Effector CD4-positive, alpha-beta T cell (primary cell): Measurements from ENCODE around the gene CRLF2.
"Not testable (repeated sequence)": the region's sequence is repeated elsewhere in the genome, so short reads cannot be mapped to it uniquely, and the experiment has no call there.

Experiments
- DNase-seq: peaks from one replicate; pipeline ENCODE4 v3.0.0-alpha.2; 2020

CRLF2 gene

DNA sequence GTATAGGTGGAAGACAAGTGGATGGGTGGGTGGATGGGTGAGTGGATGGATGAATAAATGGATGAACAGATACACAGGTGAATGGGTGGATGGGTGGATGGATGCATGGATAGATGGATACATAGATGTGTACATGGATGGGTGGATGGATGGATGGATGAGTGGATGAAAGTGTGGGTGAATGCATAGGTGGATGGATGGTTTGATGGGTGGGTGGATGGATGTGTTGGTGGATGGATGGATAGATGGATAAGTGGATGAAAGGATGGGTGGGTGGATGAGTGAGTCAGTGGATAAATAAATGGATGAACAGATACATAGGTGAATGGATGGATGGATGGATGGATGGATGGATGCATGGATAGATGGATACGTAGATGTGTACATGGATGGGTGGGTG is 1.6 kb downstream of the CRLF2 start:
- DNase-seq: no peak

- no peak for DNase-seq
Measured at GRCh38 chrX:1207496-1208025, 4.9 kb downstream of the CRLF2 start.

DNA sequence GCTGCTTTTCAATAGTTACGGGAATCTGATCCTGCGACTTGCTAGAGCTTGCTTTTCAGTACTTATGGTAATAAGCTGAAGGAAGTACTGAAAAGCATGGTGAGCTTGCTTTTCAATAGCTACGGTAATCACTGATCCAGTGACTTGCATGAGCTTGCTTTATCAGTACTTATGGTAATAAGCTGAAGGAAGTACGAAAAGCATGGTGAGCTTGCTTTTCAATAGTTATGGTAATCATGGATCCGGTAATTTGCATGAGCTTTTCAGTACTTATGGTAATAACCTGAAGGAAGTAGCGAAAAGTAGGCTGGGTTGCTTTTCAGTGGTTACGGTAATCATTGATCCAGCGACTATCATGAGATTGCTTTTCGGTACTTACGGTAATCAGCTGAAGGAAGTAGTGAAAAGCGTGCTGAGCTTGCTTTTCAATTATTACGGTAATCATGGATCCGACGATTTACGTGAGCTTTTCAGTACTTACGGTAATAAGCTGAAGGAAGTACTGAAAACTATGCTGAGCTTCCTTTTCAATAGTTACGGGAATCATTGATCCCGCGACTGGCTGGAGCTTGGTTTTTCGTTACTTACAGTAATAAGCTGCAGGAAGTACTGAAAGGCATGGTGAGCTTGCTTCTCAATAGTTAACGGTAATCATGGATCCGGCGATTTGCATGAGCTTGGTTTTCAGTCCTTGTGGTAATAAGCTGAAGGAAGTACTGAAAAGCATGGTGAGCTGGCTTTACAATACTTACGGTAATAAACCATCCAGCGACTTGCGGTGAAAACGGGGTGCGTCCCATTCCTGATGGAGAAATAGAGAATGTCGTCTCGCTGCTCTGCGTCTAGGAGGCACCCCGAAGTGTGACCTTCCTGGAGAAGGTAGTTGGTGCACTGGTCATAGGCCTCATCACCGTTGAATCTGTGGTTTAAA is 6.5 kb downstream of the CRLF2 start:
- DNase-seq: no peak

- DNase-seq: no peak
Measured at GRCh38 chrX:1202251-1202650, 10.2 kb downstream of the CRLF2 start.

GRCh38 chrX:1196436-1196835 is 16.0 kb downstream of the CRLF2 start:
- no peak for DNase-seq

DNA sequence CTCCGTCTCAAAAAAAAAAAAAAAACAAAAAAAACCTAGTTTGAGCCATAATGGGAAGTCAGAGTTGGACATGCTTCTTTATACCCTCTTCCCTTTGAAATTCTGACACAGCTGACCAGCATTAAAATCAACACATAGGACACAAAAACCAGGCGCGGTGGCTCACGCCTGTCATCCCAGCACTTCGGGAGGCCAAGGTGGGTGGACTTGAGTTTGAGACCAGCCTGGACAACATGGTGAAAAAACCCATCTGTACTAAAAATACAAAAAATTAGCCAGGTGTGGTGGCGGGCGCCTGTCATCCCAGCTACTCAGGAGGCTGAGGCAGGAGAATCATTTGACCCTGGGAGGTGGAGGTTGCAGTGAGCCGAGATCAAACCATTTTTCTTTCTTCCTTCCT is 20.3 kb downstream of the CRLF2 start:
- not testable (repeated sequence) for DNase-seq

- no peak for DNase-seq
Measured at GRCh38 chrX:1190596-1191145, 21.8 kb downstream of the CRLF2 start.

DNA sequence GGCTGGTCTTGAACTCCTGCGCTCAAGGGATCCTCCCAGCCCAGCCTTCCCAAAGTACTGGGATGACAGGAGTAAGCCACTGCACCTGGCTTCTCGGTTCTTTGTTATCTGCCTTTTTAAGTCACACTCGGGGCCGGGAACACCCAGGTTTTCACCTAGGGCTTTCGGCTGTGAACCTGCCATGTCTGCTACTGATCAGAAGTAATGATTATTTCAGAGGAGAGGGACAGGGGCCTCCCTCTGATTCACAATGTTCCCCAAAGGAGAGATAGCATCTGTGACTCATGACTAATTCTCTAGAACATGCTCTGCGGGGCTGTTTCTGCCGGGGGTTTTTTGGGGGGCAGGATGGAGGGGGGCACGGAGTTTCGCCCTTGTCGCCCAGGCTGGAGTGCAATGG is 26.9 kb downstream of the CRLF2 start:
- no peak for DNase-seq

- DNase-seq: no peak
Measured at GRCh38 chrX:1182211-1182610, 30.2 kb downstream of the CRLF2 start.

GRCh38 chrX:1181661-1182060 is 30.8 kb downstream of the CRLF2 start:
- DNase-seq: not testable (repeated sequence)

DNA sequence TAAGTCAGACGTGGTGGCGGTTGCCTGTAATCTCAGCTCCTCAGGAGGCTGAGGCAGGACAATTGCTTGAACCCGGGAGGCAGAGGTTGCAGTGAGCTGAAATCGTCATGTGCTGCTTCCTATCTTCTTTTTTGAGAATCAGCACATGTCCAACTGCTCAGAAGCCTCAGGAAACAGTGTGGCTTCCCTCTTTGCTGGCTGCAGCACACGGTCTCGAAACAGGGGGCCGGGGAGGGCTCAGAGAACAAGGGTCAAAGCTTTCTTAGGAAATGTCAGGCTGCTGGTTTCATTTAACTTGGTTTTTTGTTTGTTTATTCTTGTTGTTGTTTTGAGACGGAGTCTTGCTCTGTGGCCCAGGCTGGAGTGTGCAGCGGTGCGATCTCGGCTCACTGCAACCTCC is 31.3 kb downstream of the CRLF2 start:
- DNase-seq: no peak

DNA sequence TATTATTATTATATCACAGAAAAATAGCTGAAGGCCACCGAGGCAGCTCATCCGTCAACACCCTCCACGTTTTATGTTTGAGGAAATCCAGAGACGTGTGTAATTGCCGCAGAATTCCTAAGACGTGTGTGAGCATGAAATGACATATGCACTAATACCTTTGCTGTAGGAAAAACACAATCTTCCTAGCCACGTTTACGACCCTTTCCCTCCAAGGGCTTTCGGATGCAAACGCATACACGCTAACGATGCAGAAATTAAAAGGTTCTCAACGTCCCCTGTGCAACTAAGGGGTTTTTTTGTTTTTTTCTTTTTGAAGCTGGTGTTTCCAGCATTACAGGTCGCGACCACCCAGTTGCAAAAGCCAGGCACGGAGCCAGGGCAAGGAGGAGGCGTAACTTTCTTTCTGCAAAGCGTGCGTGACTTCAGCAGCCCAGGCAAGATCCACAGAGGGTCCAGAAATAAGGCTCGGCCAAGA is 33.8 kb downstream of the CRLF2 start:
- no peak for DNase-seq

DNA sequence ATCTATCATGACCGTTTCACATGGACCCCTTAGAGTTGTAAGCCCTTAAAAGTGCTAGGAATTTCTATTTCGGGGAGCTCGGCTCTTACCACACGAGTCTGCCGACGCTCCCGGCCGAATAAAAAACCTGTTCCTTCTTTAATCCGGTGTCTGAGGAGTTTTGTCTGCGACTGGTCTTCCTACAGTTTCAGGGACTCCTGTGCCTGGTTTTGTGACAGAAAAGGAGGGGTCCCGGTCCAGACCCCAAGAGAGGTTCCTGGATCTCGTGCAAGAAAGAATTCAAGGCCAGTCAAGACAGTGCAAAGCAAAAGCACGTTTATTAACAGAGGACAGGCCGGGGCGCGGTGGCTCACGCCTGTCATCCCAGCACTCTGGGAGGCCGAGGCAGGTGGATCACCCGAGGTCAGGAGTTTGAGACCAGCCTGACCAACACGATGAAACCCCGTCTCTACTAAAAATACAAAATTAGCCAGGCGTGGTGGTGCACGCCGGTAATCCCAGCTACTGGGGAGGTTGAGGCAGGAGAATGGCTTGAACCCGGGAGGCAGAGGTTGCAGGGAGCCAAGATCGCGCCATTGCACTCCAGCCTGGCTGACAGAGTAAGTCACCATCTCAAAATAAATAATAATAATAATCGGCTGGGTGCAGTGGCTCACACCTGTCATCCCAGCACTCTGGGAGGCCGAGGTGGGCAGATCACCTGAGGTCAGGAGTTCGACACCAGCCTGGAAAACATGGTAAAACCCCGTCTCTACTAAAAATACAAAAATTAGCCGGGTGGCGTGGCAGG is 35.7 kb downstream of the CRLF2 start:
- DNase-seq: not testable (repeated sequence)

GRCh38 chrX:1174609-1175545 is 37.6 kb downstream of the CRLF2 start:
- DNase-seq: not testable (repeated sequence)

DNA sequence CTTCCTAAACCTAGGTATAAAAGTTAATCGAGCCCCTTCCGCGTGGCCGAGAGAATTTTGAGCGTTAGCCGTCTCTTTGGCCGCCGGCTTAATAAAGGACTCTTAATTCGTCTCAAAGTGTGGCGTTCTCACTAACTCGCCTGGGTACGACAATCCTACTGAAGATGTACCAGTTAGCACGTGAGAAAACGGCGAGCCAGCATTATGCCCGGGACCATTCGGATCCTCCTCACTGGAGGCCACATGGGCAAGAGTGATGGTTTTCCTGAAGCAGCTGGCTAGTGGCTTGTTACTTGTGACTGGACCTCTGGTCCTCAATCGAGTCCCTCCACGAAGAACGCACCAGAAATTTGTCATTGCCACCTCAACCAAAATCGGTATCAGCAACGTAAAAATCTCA is 39.0 kb downstream of the CRLF2 start:
- DNase-seq: not testable (repeated sequence)

GRCh38 chrX:1172496-1172895 is 40.0 kb downstream of the CRLF2 start:
- no peak for DNase-seq

GRCh38 chrX:1171915-1172314 is 40.5 kb downstream of the CRLF2 start:
- not testable (repeated sequence) for DNase-seq

DNA sequence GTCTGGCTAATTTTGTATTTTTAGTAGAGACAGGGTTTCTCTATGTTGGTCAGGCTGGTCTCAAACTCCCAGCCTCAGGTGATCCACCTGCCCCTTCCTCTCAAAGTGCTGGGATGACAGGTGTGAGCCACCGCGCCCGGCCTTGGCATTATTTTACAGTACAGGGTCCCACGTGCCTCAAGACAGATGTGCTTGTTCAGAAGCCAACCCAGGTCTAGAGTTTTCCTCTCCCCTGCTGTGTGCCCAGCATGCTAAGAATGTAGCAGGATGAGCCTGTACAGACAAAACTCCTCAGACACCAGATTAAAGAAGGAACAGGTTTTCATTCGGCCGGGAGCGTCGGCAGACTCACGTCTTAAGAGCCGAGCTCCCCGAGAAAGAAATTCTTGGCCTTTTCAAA is 42.2 kb downstream of the CRLF2 start:
- no peak for DNase-seq

DNA sequence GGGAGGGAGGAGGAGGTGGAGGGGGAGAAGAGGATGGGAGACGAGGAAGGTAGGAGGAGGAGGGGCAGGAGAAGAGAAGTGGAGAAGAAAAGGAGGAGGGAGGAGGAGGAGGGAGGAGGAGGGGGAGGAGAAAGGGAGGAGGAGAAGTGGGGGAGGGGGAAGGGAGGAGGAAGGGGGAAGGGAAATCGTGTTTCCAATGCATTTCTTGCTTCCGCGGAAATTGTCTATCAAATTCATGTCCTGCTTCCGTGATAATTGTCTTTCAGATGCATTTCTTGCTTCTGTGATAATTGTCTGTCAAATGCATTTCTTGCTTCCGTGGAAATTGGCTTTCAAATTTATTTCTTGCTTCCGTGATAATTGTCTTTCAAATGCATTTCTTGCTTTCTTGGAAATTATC is 43.3 kb downstream of the CRLF2 start:
- DNase-seq: no peak

DNA sequence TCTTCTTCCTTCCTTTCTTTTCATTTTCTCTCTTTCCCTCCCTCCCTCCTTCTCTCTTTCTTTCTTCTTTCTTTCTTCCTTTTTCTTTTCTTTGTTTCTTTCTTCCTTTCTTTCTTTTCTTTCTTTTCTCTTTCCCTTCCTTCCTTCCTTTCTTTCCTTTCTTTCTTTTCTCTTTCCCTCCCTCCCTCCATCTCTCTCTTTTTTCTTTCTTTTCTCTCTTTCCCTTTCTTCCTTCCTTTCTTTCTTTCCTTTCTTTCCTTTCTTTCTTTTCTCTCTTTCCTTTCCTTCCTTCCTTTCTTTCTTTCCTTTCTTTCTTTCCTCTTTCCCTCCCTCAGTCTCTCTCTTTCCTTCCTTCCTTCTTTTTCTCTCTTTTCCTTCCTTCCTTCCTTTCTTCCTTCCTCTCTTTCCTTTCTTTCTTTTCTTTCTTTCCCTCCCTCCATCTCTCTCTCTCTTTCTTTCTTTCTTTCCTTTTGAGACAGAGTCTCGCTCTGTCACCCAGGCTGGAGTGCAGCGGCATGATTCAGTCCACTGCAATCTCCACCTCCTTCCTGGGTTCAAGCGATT is 44.4 kb downstream of the CRLF2 start:
- no peak for DNase-seq

DNA sequence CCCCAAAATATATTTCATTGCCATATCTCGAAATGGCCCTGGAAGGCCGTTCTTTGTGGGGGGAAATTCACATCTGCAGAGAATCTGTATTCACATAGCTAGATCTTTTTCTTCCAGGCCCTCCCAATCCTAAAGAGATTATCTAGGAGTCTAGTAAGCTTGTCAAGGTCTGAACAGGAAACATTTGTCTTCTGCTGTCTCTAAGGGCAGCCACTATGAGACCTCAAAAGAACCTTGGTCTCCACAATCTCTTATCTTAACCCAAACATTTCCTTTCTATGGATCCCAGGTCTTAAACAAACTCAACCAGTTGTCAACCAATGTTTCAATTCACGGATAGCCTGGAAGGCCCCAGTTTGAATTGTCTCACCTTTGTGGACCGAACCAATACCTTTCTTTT is 45.0 kb downstream of the CRLF2 start:
- no peak for DNase-seq
